Measurements from ENCODE around the gene SLC39A13. TPM values are rescaled to one million over a fixed set of nuclear protein-coding genes. Genes with fewer than 3 reads are reported as not detected.

Gene SLC39A13
- total and polyA plus RNA-seq, 2 of the 13 experiments (the other 11 are each of a cell fraction or from before 2014, with no cell fraction given): 15.3 to 30.5 TPM

GRCh38 chr11:47375020-47375419 is 33.4 kb upstream of the SLC39A13 start:
- Histone ChIP-seq H3K9ac (ENCODE audit: insufficient read depth, low read depth, low read length) (no peak overlapping the region), H3K36me3 (replicated peaks in 1 of 2; ENCODE audit: control insufficient read depth in 1 of 2, insufficient read depth in 2 of 2, low read length in 2 of 2) (no peaks in the 10 kb centered on the region), H2AFZ (ENCODE audit: low read length) (no peak overlapping the region), H3K27ac (ENCODE audit: extremely low read length, insufficient read depth, low read length) (no peak overlapping the region), H4K20me1 (ENCODE audit: insufficient read depth, low read length) (no peaks in the 10 kb centered on the region), H3K4me3 (replicated peaks in 1 of 3; ENCODE audit: insufficient read depth in 1 of 3, low read depth in 2 of 3, low read length in 3 of 3) (no peak overlapping the region), H3K27me3 (ENCODE audit: control insufficient read depth in 1 of 2, insufficient read depth in 2 of 2, low read length in 2 of 2) (peaks cover 2% of the 10 kb centered on the region in 2 experiments; a peak in 1 of 5 replicates), H3K79me2 (ENCODE audit: insufficient read depth, low read length) (no peaks in the 10 kb centered on the region), H3K9me3 (ENCODE audit: low read length) (no peaks in the 10 kb centered on the region), H3K4me2 (ENCODE audit: low read depth, low read length) (no peak overlapping the region), H3K4me1 (ENCODE audit: insufficient read depth, low read length) (peaks cover 12% of the 10 kb centered on the region; the same call in 1 of the 2 replicates)
- BruUV-seq (replicated peaks): no TSS peak
- WGBS (ENCODE audit: low lambda C conversion rate): 55% methylated on average over 8 of the region's 8 CpGs
- DNase-seq (ENCODE audit: low spot score): no peak
- POLR2A ChIA-PET: no interaction called here
- in situ Hi-C loops (cut with HindIII; ENCODE audit: extremely low pct_ligation_motif_present, low pct_unique_long_range_greater_than_20kb) (loop anchor here (10.0 kb wide), 1 partner anchor 80 kb away; no protein-coding TSS in a partner anchor), intact Hi-C loops (cut with micrococcal nuclease; ENCODE audit: unreplicated experiment) (no loop called here)
- CTCF ChIA-PET (ENCODE audit: low intra/inter-chr PET ratio, low total read pairs): interaction anchor here (3.0 kb wide), 1 partner anchor 32 kb away, joined by 35 read pairs; the partner anchor contains the start of gene SLC39A13
- ATAC-seq: no peak
- TF ChIP-seq MAZ (IDR thresholded peaks at IDR 0.05; ENCODE audit: borderline replicate concordance, low read depth, low read length) (no peak), MAZ (CRISPR knock-in tag; IDR thresholded peaks at IDR 0.05; ENCODE audit: low read depth) (no peak), AKNA (CRISPR knock-in tag; IDR thresholded peaks at IDR 0.05; ENCODE audit: borderline replicate concordance) (no peak), ZFP36L1 (CRISPR knock-in tag; IDR thresholded peaks at IDR 0.05) (no peak), ZBTB20 (CRISPR knock-in tag; IDR thresholded peaks at IDR 0.05; ENCODE audit: borderline replicate concordance, low read depth) (no peak), THYN1 (CRISPR knock-in tag; IDR thresholded peaks at IDR 0.05; ENCODE audit: borderline replicate concordance, low read depth) (no peak), ZNF460 (CRISPR knock-in tag; IDR thresholded peaks at IDR 0.05; ENCODE audit: borderline replicate concordance) (no peak), ZMYM2 (CRISPR knock-in tag; IDR thresholded peaks at IDR 0.05) (no peak), MAFG (CRISPR knock-in tag; IDR thresholded peaks at IDR 0.05) (no peak), MXD1 (CRISPR knock-in tag; IDR thresholded peaks at IDR 0.05) (no peak), ZNF367 (CRISPR knock-in tag; IDR thresholded peaks at IDR 0.05; ENCODE audit: borderline replicate concordance) (no peak), ZNF234 (CRISPR knock-in tag; conservative IDR thresholded peaks at IDR 0.05) (no peak), ZNF282 (IDR thresholded peaks at IDR 0.05; ENCODE audit: partially characterized antibody) (no peak)
- no peak for FAIRE-seq
